GM03348 (cell line): Measurements from ENCODE around the gene CTNNA3.

ENCODE experiments used
- DNase-seq: peaks from one replicate; pipeline ENCODE4 v3.0.0; 2012; ENCODE audit warnings: low spot score

Gene CTNNA3

GRCh38 chr10:66929375-66929774 is 766.6 kb downstream of the CTNNA3 start:
- DNase-seq: no peak

GRCh38 chr10:66928776-66929175 is 767.2 kb downstream of the CTNNA3 start:
- no peak for DNase-seq

- DNase-seq: peak; percentile 10
Measured at GRCh38 chr10:66927971-66928770, 767.8 kb downstream of the CTNNA3 start.

GRCh38 chr10:66927251-66927935 is 768.6 kb downstream of the CTNNA3 start:
- no peak for DNase-seq

GRCh38 chr10:66926841-66927240 is 769.2 kb downstream of the CTNNA3 start:
- DNase-seq: no peak

- peak; percentile 79 for DNase-seq
Measured at GRCh38 chr10:66925896-66926715, 769.9 kb downstream of the CTNNA3 start, which contains the start of gene LRRTM3. LRRTM3 (plus strand) TSS chr10:66926036.

- no peak for DNase-seq
Measured at GRCh38 chr10:66925373-66925772, 770.6 kb downstream of the CTNNA3 start.

GRCh38 chr10:66924674-66925345 is 771.2 kb downstream of the CTNNA3 start:
- no peak for DNase-seq

GRCh38 chr10:66919248-66919647 is 776.7 kb downstream of the CTNNA3 start:
- DNase-seq: no peak

- DNase-seq: no peak
Measured at GRCh38 chr10:66917104-66917503, 778.9 kb downstream of the CTNNA3 start.

GRCh38 chr10:66916030-66916429 is 780.0 kb downstream of the CTNNA3 start:
- no peak for DNase-seq

- no peak for DNase-seq
Measured at GRCh38 chr10:66910671-66911070, 785.3 kb downstream of the CTNNA3 start.

- DNase-seq: no peak
Measured at GRCh38 chr10:66892871-66893270, 803.1 kb downstream of the CTNNA3 start.

- DNase-seq: no peak
Measured at GRCh38 chr10:66888237-66888636, 807.8 kb downstream of the CTNNA3 start.

GRCh38 chr10:66886848-66887247 is 809.1 kb downstream of the CTNNA3 start:
- DNase-seq: no peak

GRCh38 chr10:66882271-66882670 is 813.7 kb downstream of the CTNNA3 start:
- no peak for DNase-seq

GRCh38 chr10:66881814-66882213 is 814.2 kb downstream of the CTNNA3 start:
- no peak for DNase-seq

GRCh38 chr10:66880826-66881225 is 815.2 kb downstream of the CTNNA3 start:
- DNase-seq: no peak

GRCh38 chr10:66880292-66880691 is 815.7 kb downstream of the CTNNA3 start:
- no peak for DNase-seq

GRCh38 chr10:66877361-66877760 is 818.6 kb downstream of the CTNNA3 start:
- DNase-seq: no peak

GRCh38 chr10:66869635-66870034 is 826.4 kb downstream of the CTNNA3 start:
- no peak for DNase-seq

- DNase-seq: no peak
Measured at GRCh38 chr10:66862687-66863258, 833.2 kb downstream of the CTNNA3 start.
